GM19468 (cell line): Measurements from ENCODE around the gene TFPI.
"Not testable (repeated sequence)": the region's sequence is repeated elsewhere in the genome, so short reads cannot be mapped to it uniquely, and the experiment has no call there.

Experiments
- ATAC-seq: cut with Tn5 transposase; IDR thresholded peaks from one replicate; pipeline ENCODE4 v1.9.1; 2021; ENCODE audit warnings: mild to moderate bottlenecking, moderate library complexity, moderate number of reproducible peaks; ENCODE audit not compliant: unreplicated experiment; ENCODE audit errors: extremely low read depth

Gene TFPI

GRCh38 chr2:187529977-187530721 is 24.1 kb downstream of the TFPI start:
- no peak for ATAC-seq

- no peak for ATAC-seq
Observed at GRCh38 chr2:187529248-187529976, 24.8 kb downstream of the TFPI start.

- no peak for ATAC-seq
Observed at GRCh38 chr2:187528042-187528441, 26.2 kb downstream of the TFPI start.

DNA sequence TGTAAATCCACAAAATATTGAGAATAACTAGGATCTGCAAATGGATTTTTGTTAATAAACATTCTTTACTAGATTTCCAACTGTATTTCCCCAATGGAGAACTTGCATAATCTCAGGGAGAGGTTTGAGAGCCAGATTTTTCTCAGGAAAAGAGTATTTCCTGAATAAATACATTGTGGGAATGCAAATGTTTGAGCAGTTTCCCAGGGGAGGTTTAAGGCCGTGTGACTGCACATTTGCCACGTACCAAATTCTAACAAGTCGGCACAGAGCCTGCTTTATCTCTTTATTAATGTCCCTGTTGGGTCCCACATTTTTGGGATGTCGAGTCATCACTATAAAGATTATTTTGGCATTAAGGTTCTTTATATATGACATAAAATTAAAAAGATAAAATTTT is 27.0 kb downstream of the TFPI start:
- ATAC-seq = no peak

DNA sequence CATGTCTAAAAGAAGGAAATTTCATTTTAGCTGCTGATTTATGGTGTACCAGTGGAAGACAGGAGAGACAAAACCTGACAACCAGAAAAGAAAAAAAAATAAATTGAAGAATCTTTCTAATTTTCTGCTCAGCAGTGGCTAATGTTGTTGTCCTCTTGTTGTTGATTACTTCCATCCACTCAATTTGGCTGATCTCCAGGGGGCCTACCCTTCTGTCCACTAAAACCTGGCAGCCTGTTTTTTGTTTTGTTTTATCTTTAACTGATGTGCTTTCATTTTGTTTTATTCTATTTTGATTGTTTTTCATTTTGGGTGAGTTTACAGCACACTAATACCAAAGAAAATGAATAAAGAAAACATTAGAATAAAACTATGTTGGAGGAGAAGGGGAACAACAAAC is 27.4 kb downstream of the TFPI start:
- no peak for ATAC-seq

DNA sequence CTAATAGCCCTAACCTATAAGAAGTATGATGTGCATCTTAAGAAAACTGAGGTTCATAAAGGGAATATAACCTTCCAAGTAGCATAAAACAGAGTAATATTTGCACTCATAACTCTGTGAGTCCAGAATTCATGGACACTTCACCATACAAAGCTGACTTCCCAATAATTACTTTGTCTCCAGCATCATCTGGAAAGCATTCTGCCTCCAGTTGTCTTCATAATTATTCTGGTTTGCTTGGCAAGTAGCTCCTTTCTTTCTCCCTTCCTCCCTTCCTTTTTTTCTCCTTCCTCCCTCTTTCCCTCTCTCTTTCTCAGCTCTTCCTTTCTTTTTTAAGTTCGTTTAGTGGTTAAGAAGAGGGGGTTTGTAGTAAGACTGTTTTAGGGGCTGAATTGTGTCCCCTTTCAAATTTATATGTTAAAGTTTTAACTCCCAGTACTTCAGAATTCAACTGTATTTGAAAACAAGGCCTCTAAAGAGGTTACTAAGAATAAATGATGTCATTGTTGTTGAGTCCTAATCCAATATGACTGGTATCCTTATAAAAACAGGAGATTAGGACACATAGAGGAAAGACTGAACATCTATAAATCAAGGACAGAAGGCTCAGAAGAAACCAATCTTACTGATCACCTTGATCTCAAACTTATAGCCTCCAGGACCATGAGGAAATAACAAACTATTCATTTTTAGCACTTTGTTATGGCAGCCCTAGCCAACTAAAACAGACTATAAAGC is 28.9 kb downstream of the TFPI start:
- no peak for ATAC-seq

- ATAC-seq = no peak
Observed at GRCh38 chr2:187523325-187523724, 30.9 kb downstream of the TFPI start.

DNA sequence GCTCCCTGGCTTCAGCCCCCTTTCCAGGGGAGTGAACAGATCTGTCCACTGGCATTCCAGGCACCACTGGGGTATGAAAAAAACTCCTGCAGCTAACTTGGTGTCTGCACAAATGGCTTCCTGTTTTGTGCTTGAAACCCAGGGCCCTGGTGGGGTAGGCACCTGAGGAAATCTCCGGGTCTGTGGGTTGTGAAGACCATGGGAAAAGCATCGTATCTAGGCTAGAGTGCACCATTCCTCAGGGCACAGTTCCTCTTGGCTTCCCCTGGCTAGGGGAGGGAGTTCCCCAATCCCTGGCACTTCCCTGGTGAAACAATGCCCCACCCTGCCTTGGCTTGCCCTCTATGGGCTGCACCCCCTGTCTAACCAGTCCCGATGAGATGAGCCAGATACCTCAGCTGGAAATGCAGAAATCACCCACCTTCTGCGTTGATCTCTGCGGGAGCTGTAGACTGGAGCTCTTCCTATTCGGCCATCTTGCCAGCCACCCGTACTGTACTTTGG is 34.1 kb downstream of the TFPI start:
- ATAC-seq = no peak

DNA sequence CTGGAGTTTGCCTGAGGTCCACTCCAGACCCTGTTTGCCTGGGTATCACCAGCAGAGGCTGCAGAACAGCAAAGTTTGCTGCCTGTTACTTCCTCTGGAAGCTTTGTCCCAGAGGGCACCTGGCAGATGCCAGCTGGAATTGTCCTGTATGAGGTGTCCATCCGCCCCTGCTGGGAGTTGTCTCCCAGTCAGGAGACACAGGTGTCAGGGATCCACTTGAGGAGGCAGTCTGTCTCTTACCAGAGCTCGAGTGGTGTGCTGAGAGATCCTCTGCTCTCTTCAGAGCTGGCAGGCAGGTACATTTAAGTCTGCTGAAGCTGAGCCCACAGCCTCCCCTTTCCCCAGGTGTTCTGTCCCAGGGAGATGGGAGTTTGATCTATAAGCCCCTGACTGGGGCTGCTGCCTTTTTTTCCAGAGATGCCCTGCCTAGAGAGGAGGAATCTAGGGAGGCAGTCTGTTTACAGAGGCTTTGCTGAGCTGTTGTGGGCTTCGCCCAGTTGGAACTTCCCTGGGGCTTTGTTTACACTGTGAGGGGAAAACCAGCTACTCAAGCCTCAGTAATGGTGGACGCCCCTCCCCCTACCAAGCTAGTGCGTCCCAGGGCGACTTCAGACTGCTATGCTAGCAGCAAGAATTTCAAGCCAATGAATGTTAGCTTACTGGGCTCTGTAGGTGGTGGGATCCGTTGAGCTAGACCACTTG is 34.7 kb downstream of the TFPI start:
- no peak for ATAC-seq

DNA sequence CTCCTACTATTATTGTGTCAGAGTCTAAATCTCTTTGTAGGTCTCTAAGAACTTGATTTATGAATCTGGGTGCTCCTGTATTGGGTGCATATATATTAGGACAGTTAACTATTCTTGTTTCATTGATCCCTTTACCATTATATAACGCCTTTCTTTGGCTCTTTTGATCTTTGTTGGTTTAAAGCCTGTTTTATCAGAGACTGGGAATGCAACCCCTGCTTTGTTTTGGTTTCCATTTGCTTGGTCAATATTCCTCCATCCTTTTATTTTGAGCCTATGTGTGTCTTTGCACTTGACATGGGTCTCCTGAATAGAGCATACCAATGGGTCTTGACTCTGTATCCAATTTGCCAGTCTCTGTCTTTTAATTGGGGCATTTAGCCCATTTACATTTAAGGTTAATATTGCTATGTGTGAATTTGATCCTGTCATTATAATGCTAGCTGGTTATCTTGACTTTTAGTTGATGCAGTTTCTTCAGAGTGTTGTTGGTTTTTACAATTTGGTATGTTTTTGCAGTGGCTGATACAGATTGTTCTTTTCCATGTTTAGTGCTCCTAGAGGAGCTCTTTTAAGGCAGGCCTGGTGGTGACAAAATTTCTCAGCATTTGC is 36.4 kb downstream of the TFPI start:
- not testable (repeated sequence) for ATAC-seq

- ATAC-seq = not testable (repeated sequence)
Observed at GRCh38 chr2:187516630-187517510, 37.4 kb downstream of the TFPI start.

- no peak for ATAC-seq
Observed at GRCh38 chr2:187514930-187515329, 39.3 kb downstream of the TFPI start.

GRCh38 chr2:187514235-187514829 is 39.9 kb downstream of the TFPI start:
- ATAC-seq = not testable (repeated sequence)

GRCh38 chr2:187513460-187514234 is 40.6 kb downstream of the TFPI start:
- ATAC-seq = not testable (repeated sequence)

- ATAC-seq = no peak
Observed at GRCh38 chr2:187511356-187512315, 42.6 kb downstream of the TFPI start.
